ENCODE measurements around the gene RBKS. TPM values are rescaled to one million over a fixed set of nuclear protein-coding genes. Genes with fewer than 3 reads are reported as not detected.

Gene RBKS
- total RNA-seq, 1 experiment from 2014 or later = 0.54 TPM

DNA sequence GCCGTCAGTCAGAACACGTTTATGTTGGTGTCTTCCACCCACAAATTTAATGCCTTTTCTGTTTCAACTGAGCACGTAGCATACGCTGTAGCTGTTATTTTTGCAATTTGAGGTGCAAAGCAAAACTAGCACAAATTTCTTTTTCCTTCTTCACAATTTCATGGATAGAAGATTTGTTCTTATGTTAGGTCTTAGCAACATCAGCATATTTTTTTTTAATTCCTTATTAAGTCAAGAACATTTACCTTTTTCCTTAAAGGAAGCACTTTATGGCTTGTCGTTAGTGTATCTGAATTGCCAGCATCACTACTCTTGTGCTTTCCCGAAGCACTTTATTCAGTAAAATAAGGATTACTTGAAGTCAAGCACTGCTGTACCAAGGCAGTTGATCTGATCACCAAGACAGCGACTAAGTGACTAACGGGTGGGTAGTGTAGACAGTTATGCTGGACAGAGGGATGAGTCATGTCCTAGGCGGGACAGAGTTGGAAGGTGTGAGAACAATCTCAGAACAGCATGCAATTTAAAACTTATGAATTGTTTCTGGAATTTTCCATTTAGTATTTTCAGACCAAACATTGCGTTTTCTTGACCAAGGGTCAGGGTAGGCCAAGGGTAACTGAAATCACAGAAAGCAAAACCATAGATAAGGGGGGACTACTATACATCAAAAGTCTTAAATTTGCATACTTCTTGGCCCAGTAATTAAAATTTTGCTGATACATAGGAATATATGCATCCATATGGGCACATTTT lies 13.6 kb upstream of the RBKS start:
- Histone ChIP-seq H3K4me1 (ENCODE audit: insufficient read depth, low read length, poor library complexity, severe bottlenecking) (no peaks in the 10 kb centered on the region), H3K4me3 (ENCODE audit: low read depth, low read length, poor library complexity, severe bottlenecking) (no peak overlapping the region), H3K9me3 (ENCODE audit: low read depth, low read length, poor library complexity, severe bottlenecking) (no peaks in the 10 kb centered on the region), H3K27me3 (replicated peaks; ENCODE audit: insufficient read depth, low read depth, low read length, poor library complexity) (no peaks in the 10 kb centered on the region), H3K36me3 (ENCODE audit: insufficient read depth, low read length, poor library complexity, severe bottlenecking) (no peaks in the 10 kb centered on the region), H3K27ac (ENCODE audit: low read depth, low read length, poor library complexity, severe bottlenecking) (no peak overlapping the region)
- intact Hi-C loops (cut with micrococcal nuclease; ENCODE audit: unreplicated experiment) = no loop called here
- TF ChIP-seq, protein P1, sequence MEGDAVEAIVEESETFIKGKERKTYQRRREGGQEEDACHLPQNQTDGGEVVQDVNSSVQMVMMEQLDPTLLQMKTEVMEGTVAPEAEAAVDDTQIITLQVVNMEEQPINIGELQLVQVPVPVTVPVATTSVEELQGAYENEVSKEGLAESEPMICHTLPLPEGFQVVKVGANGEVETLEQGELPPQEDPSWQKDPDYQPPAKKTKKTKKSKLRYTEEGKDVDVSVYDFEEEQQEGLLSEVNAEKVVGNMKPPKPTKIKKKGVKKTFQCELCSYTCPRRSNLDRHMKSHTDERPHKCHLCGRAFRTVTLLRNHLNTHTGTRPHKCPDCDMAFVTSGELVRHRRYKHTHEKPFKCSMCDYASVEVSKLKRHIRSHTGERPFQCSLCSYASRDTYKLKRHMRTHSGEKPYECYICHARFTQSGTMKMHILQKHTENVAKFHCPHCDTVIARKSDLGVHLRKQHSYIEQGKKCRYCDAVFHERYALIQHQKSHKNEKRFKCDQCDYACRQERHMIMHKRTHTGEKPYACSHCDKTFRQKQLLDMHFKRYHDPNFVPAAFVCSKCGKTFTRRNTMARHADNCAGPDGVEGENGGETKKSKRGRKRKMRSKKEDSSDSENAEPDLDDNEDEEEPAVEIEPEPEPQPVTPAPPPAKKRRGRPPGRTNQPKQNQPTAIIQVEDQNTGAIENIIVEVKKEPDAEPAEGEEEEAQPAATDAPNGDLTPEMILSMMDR (conservative IDR thresholded peaks at IDR 0.05; ENCODE audit: low read depth, low read length) = no peak
- TF ChIP-seq EZH2 (IDR thresholded peaks at IDR 0.05; ENCODE audit: borderline replicate concordance, low read depth, low read length, poor library complexity, severe bottlenecking) = no peak
- ChIA-PET CTCF (no interaction called here), POLR2A (ENCODE audit: low non-redundant PET) (no interaction called here)
- no TSS peak for BruUV-seq (replicated peaks)
- no peak for DNase-seq (ENCODE audit: low spot score)

- DNase-seq (ENCODE audit: low spot score) = no peak
- Histone ChIP-seq H3K27ac (ENCODE audit: low read depth, low read length, poor library complexity, severe bottlenecking) (no peak overlapping the region), H3K4me3 (ENCODE audit: low read depth, low read length, poor library complexity, severe bottlenecking) (no peak overlapping the region), H3K36me3 (ENCODE audit: insufficient read depth, low read length, poor library complexity, severe bottlenecking) (no peaks in the 10 kb centered on the region), H3K9me3 (ENCODE audit: low read depth, low read length, poor library complexity, severe bottlenecking) (no peaks in the 10 kb centered on the region), H3K27me3 (replicated peaks; ENCODE audit: insufficient read depth, low read depth, low read length, poor library complexity) (no peaks in the 10 kb centered on the region), H3K4me1 (ENCODE audit: insufficient read depth, low read length, poor library complexity, severe bottlenecking) (no peaks in the 10 kb centered on the region)
- no TSS peak for BruUV-seq (replicated peaks)
- CTCF ChIA-PET = no interaction called here
- POLR2A ChIA-PET (ENCODE audit: low non-redundant PET) = no interaction called here
- intact Hi-C loops (cut with micrococcal nuclease; ENCODE audit: unreplicated experiment) = no loop called here
- TF ChIP-seq, protein P1 (conservative IDR thresholded peaks at IDR 0.05; ENCODE audit: low read depth, low read length) = no peak
- no peak for TF ChIP-seq EZH2 (IDR thresholded peaks at IDR 0.05; ENCODE audit: borderline replicate concordance, low read depth, low read length, poor library complexity, severe bottlenecking)
Measured at GRCh38 chr2:27903018-27903417, 12.8 kb upstream of the RBKS start.

GRCh38 chr2:27902098-27902497 lies 11.9 kb upstream of the RBKS start:
- Histone ChIP-seq H3K27me3 (replicated peaks; ENCODE audit: insufficient read depth, low read depth, low read length, poor library complexity) (no peaks in the 10 kb centered on the region), H3K9me3 (ENCODE audit: low read depth, low read length, poor library complexity, severe bottlenecking) (no peaks in the 10 kb centered on the region), H3K4me3 (ENCODE audit: low read depth, low read length, poor library complexity, severe bottlenecking) (no peak overlapping the region), H3K36me3 (ENCODE audit: insufficient read depth, low read length, poor library complexity, severe bottlenecking) (no peaks in the 10 kb centered on the region), H3K4me1 (ENCODE audit: insufficient read depth, low read length, poor library complexity, severe bottlenecking) (no peaks in the 10 kb centered on the region), H3K27ac (ENCODE audit: low read depth, low read length, poor library complexity, severe bottlenecking) (no peak overlapping the region)
- no peak for TF ChIP-seq EZH2 (IDR thresholded peaks at IDR 0.05; ENCODE audit: borderline replicate concordance, low read depth, low read length, poor library complexity, severe bottlenecking)
- TF ChIP-seq, protein P1 (conservative IDR thresholded peaks at IDR 0.05; ENCODE audit: low read depth, low read length) = no peak
- DNase-seq (ENCODE audit: low spot score) = no peak
- no TSS peak for BruUV-seq (replicated peaks)
- intact Hi-C loops (cut with micrococcal nuclease; ENCODE audit: unreplicated experiment) = no loop called here
- ChIA-PET CTCF (no interaction called here), POLR2A (ENCODE audit: low non-redundant PET) (no interaction called here)

Data from A673 (cell line).